HG03460 (cell line): Measurements from ENCODE around the gene BCL2.
"Not testable (repeated sequence)": the region's sequence is repeated elsewhere in the genome, so short reads cannot be mapped to it uniquely, and the experiment has no call there.

Experiments used
- ATAC-seq: cut with Tn5 transposase; IDR thresholded peaks from one replicate; pipeline ENCODE4 v1.9.1; 2021; ENCODE audit not compliant: unreplicated experiment

Gene BCL2

DNA sequence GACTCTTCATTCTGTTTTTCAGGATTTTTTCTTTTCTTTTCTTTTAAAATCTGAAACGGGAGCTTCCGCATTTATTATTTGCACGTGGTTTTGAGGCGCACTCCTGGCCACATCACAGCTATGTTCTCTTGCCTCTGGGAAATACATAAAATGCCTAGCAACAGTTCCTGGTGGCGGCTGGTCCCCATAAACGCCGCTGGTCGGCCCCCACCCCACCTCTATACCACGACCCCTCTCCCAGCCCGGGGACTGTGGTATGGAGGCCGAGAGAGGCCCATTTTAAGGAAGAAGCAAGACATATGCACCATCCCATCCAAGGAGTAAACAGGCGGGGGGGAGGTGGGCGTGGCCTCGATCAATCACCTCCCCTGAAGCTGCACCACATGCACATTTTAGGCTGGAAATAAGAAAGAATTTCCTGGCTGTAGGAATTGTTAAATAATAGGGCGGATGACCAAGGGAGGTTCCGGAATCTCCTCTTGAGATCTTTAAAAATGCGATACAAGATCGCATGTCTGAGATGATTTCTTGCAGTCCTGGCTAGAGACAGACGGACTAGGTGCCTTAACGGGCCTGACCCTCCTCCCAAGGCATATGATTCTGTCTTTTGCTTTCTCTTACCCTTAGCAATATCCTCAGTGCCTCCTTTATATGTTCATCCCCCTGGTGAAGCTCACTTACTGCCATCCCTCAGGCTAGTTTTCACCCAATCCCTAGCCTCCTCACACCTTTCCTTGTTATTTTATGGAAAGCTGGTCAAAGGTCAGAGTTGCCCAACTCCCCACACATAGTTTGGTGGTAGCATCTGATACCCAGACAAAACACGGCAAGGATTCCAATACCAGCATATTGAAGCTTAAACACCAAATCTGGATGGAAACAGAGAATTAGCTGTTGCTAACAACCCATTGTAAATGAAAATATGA is 82.4 kb downstream of the BCL2 start:
- ATAC-seq: no peak

DNA sequence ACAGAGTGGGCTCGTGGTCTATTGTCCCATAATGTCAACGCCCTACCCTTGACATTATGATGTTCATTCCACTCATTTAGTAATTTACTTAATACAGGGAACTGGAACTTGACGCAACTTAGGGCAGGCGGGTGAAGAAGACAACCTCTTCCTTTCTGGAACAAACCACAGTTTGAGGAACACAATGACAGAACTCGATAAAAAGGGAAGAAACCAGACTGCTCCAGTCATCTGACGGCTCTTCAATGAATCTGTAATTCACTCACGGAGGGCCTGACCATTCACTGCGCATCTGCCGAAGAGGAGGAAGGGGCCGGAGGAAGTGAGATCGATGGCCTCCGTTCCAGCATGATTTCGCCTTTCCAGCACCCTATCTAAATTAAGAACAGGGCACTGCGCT is 83.2 kb downstream of the BCL2 start:
- no peak for ATAC-seq

DNA sequence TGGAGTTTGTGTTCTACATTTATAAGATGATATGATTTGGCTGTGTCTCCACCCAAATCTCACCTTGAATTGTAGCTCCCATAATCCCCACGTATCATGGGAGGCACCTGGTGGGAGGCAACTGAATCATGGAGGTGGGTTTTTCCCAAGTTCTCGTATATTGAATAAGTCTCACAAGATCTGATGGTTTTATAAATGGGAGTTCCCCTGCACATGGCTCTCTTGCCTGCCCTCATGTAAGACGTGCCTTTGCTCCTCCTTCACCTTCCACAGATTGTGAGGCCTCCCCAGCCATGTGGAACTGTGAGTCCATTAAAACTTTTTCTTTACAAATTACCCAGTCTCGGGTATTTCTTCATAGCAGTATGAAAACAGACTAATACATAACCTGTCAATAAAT is 83.6 kb downstream of the BCL2 start:
- not testable (repeated sequence) for ATAC-seq

DNA sequence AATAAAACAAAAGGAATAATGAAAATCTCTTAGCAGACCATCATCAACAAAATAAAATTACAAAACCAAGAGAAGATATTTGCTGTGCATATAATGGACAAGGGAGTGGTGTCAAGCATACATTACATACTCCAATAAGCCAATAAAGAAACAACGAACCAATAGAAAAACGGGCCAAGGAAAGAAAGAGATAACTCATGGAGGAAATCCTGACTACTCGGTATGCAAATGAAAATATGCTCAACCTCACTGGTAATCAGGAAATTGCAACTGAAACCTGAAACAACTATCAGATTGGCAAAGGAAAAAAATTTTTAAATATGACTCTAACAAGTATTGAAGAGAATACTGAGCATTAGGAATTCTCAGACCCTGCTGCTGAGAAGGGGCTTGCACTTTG is 84.7 kb downstream of the BCL2 start:
- no peak for ATAC-seq

DNA sequence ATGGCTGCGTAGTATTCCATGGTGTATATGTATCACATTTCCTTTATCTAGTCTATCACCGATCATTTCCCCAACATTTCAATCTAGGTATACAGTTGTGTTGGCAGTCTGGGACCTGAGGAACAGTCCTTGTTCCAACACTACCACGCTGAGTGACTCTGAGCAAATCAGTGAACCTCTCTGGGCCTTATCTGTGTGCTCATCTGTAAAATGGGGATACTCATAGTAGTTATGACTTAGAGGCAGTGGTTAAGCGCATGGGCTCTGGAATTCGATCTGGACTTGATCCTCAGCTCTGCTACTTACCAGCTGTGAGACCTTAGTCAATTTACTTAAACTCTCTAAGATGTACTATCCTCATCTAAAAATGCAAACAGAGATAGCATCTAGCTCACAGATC is 85.1 kb downstream of the BCL2 start:
- ATAC-seq: no peak

DNA sequence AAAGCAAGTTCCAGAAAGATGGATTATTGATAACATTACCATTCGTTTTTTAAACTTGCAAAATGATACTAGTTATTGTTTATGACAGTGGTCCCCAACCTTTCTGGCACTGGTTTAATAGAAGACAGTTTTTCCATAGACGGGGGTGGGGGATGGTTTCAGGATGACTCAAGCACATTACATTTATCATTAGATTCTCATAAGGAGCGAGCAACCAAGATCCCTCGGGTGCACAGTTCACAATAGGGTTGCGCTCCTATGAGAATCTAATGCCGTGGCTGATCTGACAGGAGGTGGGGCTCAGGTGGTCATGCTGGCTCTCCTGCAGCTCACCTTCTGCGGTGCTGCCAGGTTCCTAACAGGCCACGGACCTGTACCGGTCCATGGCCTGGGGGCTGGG is 86.2 kb downstream of the BCL2 start:
- ATAC-seq: no peak

DNA sequence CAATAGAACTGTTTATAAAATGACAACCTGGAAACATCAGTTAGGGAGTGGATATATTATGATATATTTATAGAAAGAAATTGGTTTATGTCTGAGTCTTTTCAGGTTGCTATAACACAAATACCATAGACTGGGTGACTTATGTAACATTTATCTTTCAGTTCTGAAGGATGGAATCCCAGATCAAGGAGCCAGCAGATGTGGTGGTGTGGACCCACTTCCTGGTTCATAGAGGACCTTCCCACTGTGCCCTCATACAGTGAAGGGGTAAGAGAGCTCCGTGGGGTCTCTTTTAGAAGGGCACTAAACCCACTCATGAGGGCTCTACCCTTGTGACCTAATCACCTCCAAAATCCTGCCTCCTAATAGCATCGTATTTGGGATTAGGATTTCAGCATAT is 86.7 kb downstream of the BCL2 start:
- ATAC-seq: no peak

DNA sequence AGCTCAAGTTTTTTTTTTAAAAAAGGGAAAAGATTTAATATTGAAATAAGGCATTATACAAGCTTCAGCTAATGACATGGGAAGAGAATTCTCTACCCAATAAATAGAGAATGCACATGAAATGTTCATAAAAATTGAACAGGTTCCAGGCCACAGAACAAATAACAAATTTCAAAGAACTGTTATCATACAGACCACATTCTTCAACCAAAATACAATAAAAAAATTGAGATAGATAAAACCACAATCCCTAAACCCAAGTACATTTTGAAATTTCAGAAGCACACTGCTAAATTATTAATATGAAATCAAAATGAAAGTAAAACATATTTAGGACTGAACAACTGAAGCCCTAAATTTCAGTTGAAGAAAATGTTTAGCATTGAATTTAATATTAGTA is 89.6 kb downstream of the BCL2 start:
- ATAC-seq: no peak

DNA sequence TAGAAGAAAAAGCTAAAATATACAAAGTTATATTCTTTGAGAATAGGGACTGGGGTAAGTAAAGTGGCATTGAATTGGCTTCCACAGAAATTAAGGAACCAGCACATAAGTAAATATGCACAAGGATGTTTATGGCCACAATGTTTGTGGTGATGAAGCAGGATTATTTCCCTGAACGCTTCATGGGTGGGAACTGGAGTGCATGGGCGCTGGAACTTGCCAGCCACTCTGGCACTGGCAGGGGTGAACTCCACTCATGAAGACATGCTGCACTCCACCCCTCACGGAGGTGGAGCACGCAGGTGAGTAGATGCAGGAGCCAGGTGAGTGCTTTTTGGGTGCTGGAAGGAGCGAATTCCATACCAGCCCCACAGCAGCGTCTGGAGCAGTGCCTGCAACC is 94.1 kb downstream of the BCL2 start:
- no peak for ATAC-seq

DNA sequence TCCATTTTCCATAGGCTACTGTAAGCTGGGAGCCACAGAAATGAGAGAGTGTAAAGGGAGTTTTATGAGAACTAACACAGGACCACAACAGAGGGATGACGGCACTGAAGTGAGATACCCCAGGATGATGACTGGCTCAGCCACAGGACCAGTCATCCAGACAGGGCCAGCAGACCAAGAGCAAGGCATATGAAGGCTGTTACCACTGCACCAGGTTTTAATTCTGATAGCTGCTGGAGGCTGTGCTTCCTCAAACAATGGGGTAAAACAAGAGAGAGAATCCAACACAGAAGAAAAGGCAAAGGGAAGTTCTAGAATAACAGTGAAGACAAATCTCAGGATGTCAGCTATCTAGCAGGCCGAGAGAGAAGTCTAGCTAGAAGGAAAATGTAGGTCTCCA is 94.9 kb downstream of the BCL2 start:
- peak; percentile 49 for ATAC-seq

DNA sequence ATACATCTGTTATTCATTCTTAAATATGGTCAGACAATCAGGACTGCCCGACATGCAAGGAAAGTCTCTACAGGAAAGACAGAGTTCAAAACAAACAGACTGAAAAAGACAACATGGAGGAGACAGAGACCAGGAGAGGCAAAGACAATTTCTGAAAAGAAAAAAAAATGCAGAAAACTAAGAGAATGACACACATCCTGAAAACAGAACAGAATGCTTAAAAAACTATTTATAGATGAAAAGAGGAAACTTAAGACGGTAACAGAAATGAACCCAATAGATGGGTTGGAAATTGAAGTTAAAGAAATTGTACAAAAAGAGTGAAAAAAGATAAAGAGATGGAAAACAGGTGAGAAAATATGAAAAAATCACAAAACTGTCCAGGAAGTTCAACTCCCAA is 95.7 kb downstream of the BCL2 start:
- no peak for ATAC-seq

DNA sequence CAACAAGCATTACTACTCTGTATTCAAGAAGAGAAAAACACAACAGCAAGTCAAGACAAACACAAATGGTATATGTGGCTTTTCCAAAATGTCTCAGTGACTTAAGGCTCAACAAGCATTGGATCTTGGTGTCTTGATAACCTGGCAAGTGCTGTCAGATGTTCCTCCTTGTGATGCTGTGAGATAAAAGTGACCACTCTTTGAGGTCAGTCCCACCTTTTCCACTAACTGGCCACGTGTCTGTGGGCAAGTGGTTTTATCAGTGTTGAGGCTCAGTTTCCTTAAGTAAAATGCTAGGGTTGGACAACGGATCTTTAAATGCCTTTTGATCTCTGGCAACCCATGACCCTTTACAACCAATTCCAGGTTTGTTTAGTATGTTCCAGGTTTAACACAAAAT is 98.7 kb downstream of the BCL2 start:
- ATAC-seq: no peak

DNA sequence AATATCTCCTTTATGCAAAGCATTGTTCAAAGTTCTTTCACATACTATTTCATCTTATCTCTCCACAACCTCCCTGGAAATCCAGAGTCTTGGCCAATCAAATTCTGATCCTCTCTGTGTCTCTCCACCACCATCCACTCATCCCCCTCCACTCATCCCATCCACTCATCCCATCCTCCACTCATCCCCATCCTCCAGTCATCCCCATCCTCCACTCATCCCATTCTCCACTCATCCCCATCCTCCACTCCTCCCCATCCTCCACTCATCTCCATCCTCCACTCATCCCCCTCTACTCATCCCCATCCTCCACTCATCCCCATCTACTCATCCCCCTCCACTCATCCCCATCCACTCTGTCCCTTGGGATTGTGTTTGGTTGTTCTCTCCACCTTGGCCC is 101.1 kb downstream of the BCL2 start:
- no peak for ATAC-seq

DNA sequence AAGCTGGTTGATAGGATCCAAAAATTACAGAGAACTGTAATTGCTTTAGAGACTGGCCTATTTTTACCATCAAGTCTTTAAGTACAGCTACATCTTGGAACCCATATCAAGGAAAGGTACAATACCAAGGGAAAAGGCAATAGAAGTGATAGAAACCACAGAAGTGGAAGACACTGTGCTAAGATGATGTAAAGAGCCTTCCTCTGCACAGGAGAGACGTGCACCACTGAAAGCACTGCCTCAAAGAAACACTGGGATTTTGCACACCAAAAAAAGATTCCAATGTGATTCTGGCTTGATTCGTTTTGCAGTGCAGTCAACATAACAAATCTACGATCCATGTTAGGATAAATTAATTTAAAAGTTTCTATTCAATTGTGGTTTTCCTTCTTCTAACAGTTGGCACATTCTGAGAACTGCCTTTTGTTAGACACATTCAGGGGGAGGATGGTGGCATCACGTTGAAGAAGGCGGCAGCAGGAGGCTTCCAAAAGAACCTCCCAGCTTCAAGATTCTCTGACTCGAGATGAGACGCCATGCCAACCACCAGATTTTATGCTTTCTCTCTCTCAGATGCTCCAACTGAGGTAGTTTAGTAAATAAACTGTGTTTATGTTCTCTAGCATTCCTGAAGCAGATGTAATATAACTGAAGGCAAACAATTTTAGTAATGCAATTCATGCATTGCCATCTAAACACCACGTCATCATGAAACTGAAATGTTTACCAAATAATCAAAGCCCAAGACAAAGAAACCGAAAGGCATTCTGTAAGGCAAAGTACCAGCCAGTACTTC is 102.9 kb downstream of the BCL2 start:
- no peak for ATAC-seq

DNA sequence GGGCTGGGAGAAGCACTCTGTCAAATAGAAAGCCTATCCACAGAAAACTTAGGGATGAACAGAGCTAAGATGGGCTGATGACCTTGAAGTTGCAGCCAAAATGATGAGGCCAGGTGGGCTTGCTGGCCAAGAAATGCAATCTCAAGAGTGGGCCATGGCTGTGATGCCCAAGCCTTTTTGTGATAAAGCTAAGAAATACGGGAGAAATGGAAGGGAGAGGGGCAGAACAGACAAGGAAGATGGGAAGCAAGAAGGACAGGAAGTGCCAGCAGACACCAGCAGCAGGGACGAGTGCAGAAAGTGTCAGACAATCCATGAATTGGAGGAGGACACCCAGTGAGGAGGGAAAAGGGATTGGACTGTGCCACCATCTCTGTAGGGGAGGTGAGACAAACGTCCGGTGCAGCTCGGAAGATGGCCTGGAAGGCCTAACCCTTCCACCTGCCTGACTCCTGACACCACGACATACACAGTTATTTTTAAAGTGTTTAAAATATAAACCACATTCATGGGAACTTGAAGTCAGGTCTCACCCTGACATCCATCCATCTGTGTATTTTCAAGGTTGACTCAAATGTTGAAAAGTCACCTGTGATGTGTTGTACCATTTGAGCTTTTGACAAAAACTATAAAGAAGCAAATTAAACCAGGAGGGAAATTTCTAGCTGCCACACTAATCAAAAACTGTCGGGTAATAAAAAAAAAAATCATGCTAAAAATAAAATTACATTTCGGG is 105.5 kb downstream of the BCL2 start:
- ATAC-seq: no peak

DNA sequence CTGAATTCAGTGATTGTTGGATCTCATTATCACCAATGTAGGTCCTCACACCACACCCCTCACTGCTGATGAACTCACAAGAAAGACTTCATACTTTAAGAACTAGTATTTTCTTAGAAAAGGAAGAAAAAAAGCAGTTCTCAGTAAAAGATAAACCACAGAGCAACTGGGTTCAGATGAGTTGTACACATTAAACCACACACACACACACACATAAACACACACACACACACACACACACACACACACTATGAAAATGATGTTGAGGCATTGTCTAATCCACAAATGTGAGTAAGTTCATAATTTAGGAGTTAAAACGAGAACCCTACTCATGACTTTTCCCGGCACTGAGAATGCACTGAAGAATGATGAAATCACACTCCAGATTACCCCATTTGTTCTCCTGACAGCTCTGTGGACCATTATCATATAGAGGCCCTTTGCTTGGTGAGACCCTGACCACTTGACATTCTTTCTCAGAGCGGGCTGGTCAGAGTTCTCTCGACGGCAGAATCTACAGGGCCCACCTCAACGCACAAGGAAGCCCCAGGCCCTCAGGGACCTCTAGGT is 106.2 kb downstream of the BCL2 start:
- no peak for ATAC-seq

DNA sequence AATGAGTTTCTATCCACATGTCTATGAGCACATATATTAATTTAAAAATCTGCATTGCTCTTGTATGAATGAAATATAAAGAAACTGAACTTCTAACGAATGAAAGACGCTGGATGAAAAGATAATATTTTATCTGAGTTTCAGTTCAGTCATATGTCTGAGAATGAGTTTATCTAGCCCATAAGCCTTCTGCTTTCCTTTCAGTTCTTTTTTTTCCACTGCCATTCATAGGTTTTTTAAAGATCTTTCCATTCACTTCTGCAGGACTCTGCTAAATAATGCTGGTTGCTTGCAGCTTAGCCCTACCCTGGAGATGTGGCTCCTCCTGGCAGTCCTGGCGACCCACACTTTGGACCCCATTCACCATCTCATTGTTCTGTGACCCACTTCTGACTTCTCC is 109.0 kb downstream of the BCL2 start:
- no peak for ATAC-seq

DNA sequence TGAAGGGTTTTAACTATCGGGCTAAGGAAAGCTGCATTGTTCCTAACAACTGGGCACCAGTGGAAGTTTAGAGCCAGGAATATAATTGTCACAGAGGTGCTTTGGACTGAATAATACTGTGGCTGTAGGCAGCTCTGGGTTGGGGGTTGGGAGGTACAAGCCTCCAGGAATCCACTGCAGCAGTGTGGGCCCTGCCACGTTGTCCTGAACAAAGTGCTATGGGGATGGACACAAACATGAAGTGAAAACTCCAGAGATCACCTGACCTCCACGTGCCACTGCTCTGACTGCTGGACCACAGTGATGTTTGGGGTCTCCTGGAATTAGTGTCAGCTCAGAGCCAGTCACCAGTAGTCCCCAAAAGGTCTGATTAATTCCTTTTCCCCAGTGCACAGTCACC is 110.9 kb downstream of the BCL2 start:
- no peak for ATAC-seq

DNA sequence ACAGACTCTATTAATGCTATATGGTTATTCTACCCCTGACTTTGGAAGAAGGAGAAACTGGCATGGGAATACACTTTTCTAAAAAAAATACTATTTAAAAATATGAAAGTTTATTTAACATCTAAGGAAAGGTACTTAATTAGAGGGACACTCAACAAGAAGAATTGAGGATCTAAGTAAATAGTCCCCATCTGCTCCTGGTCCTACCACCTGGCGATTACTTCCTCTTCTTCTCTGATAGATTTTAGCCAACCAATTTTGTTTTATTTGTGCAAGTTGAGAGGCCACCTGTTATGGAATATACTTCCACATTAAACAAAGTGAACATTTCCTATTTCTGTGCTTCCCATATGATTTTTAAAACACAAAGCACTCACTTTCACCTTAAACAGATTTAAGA is 111.7 kb downstream of the BCL2 start:
- ATAC-seq: no peak

DNA sequence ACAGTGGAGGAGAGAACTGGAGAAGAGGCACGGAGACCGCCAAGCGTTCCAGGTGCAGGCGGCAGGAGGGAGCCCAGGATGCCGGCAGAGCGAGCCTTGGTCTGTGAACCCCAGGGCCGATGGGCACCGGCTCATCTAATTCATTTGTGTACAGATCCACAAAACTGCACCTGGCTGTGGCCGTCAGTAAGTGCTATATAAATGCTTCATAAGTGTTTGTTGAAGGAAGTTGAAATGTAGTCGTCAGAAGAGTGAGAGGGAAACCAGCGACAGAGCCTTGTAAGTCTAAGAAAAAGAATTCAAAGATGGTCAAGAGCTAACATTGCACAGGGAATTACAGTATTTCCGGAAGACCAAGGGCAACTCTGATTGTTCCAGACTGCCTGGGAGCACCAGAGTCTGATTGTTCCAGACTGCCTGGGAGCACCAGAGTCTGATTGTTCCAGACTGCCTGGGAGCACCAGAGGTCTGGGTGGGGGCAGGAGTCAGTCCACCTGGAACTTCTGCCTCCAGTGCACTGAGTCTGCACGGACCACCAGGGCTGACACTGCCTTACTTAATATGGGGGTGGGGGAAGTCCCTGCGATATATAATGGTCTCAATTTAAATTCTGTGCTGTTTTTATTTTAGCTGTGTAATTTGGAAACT is 112.3 kb downstream of the BCL2 start:
- ATAC-seq: no peak
